Amygdala (tissue), 56 donors: ENCODE measurements around the gene RGPD4.
"Not testable (repeated sequence)": the region's sequence is repeated elsewhere in the genome, so short reads cannot be mapped to it uniquely, and the experiment has no call there.

Source experiments
- DNase-seq, 56 donors: peaks; one replicate each; lab custom pipeline; 2025; lab: John Stamatoyannopoulos, UW

The RGPD4 gene

GRCh38 chr2:107916696-107917370 is 90.1 kb downstream of the RGPD4 start:
- not testable (repeated sequence) for DNase-seq

- no peak for DNase-seq
Measured at GRCh38 chr2:107927034-107927534, 100.4 kb downstream of the RGPD4 start.

GRCh38 chr2:107931412-107931811 is 104.7 kb downstream of the RGPD4 start:
- no peak for DNase-seq

- peak in 1 of 56 donors; percentile 16 for DNase-seq
Measured at GRCh38 chr2:107932488-107932887, 105.8 kb downstream of the RGPD4 start.

- no peak for DNase-seq
Measured at GRCh38 chr2:107932979-107933378, 106.3 kb downstream of the RGPD4 start.

GRCh38 chr2:107936433-107937359 is 110.0 kb downstream of the RGPD4 start:
- DNase-seq, result peak in 8 of 56 donors; percentile 1 to 7 (median 4)
